ENCODE measurements around the gene LMX1A.

The LMX1A gene

DNA sequence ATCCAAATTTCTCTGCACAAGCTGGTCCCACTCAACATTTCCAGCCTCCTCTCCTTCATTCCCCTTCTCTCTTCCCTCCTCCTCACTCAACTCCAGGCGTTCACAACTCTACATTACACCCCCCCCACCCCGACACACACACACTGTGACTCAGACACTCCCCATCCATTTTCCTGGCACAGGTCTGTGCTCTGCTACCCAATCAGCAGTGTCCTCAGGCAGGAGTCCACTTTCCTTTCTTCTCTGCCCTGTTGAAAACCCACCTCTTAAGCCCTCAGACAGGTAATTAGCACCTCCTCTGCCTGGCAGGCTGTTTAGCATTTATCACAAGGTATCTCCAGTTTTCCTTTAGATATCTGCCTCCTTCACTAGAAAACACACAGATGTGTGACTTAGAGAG lies 8.8 kb upstream of the LMX1A start:
- DNase-seq, result no peak

DNA sequence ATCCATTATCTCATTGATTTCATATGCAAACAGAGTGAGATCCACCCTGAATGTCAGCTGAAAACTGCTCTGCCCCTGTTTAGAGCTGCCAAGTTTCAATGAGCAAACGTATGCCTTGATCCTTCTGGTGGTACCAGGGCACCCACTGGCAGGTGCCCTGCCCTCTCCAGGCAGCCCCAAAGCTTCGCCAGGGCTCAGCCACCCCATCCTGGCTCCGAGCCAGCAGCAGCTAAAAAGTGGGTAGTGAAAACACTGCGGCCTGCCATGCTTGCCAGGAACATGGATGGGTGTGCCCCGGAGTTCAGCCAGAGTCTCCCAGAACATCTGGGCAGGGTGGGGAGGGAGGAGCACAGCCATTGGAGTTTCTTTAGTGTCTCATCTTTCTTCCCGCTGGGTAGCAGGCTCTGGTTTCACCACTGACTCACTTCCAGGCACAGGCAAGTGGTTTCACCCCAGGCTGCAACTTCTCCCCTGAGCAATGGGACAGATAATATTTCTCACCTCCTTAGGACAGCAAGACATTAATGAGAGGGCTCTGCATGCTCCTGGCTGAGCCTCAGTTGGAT lies 8.1 kb upstream of the LMX1A start:
- no peak for DNase-seq

DNA sequence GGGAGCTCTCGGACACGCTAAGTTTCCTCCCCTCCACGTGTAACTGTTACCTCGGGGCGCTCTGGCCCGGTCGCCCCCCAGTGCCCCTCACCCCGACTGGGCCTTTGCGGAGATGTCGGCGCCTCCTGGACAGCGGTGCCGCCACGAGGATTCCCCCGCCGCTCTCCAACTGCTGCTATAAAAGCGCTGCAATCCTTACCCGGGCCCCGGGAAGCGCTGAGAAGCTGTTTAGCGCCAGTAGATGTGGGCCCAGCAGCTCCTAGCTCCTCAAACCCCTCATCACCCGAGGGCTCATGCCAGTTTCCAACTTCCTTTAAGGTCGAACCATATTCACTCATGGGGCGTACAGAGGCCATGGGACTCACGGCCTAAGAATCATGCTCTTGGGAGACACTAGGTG lies 361 bp upstream of the LMX1A start:
- DNase-seq, result no peak

DNA sequence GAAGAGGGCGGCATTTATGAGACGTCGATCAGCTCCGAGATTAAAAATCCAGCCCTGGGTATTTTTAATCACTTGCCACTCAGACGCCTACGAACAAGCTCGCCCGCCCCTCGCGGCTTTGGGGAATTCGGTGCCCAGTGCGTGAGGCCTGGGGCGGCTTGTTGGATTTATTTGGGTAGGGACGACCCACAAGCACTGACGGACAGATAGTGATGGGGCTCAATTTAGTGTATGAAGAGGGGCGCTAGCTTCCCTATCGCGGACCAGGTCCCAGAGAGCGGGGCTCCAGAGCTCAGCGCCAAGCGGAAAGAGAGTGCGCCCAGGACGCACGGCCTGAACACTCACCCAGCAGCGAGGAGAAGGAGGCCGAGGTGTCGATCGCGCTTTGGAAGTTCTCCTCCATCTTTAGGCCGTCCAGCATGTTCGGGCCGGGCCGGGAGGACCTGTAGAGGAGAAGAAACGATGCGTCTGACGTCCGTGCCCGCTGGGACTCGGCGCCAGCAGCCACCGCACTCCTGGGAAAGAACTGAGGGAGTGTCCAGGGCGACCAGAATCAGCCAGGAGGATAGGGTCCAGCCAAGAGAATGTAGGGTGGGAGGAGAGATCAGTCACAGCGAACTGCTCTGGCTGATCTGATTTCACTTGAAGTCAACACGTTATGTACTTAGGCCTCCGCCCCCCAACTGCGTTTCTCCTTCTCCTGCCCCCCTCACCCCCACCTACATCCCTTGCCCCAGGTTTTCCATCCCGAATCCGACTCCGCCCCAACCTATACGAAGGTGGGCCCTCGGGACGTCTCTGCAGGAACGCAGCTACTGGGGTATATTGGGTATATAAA lies 1.2 kb downstream of the LMX1A start:
- no peak for DNase-seq

DNA sequence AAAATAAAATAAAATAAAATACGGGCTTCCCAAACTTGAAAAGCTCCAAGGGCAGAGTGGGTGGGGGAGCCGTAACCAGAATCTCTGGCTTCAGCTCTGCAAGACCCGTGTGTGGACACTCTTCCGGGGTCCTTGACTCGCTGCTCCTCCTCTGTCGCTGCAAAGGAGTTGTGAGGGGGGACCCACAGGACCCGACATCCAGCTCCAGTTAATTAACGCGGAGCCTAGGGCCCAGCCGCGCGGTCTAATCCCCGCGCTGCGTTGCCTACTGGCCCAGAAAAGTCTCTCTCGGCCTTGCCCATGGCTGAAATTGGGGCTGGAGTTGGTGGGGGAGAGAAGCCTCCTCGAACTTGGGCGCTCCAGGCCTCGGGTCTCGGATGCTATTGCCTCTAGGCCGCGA lies 1.8 kb downstream of the LMX1A start:
- DNase-seq, result no peak

GRCh38 chr1:165353731-165354671 lies 2.5 kb downstream of the LMX1A start:
- no peak for DNase-seq

DNA sequence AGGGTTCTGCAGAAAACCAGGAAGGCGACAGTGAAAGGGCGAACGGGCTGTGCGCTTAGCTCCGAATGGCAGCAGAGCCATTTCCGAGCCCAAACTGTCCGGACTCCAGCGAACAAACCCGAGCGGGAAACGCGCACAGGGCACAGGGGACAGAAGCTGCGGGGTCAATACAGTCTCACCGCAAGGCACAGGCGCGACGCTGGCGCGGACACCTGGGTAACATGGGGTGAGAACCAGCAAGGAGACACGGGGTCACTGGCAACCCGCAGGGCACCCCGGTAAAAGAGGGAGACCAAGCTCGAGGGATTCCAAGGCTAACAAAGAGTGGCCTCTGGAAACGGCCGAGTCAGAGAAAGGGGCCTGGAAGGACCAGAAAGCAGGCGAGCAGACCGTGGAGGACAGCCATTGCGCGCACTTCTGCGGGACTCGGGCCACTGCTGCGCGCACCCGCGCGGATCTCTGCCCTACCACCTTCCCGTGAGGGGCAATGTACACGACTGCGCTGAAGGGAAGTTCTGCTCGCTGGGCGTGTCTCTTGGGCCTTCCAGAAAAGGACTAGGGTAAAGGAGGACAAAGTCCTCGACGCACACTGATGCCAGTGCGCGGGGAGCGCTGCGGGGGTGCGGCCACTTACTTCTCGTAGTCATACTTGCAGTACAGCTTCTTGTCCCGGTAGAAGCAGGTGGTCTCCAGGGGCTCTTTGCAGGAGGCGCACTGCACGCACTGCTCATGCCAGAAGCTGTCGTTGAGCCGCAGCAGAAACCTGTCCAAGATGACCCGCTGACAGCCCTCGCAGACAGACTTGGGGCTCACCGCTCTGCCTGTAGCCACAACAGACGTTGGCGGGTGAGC lies 3.8 kb downstream of the LMX1A start:
- DNase-seq, result no peak

- no peak for DNase-seq
These were observed 4.6 kb downstream of the LMX1A start for GRCh38 chr1:165351863-165352441.

DNA sequence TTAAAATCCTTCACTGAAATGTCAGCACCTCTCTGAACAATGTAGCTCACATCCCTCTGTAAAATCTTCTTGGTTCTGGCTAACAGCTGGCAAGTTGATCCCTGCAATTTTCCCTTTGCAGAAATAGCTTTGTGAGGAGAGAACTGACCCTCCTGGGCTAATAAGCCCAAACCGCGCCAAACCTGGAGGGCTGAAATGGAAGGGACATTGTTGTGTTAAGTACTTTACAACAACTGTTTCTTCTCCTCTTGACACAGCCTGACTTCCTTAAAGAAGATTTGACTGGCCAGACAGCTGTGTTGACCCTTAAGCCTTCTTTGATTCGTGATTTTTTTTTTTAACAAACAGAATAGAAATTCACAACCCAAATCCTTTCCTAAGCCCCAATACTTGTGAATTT lies 5.7 kb downstream of the LMX1A start:
- no peak for DNase-seq

DNA sequence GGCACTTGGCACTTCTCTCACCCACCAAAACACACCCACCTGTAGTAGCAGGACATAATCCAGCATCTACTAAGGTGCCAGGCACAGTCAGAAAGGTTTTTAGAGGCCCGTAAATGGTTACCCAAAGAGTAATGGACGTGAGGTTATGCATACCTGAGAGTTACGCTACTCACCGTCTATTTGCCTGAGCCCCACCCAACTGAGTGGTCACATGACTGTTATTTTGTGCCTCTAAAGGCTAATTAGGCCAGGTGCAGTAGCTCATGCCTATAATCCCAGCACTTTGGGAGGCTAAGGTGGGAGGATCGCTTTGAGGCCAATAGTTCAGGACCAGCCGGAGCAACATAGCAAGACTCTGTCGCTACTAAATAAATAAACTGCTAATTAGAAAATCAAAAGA lies 11.0 kb downstream of the LMX1A start:
- no peak for DNase-seq

GRCh38 chr1:165344736-165345135 lies 11.8 kb downstream of the LMX1A start:
- no peak for DNase-seq

GRCh38 chr1:165344198-165344597 lies 12.3 kb downstream of the LMX1A start:
- no peak for DNase-seq

GRCh38 chr1:165342587-165342986 lies 13.9 kb downstream of the LMX1A start:
- DNase-seq, result no peak

GRCh38 chr1:165342168-165342567 lies 14.3 kb downstream of the LMX1A start:
- DNase-seq, result no peak

GRCh38 chr1:165339164-165339563 lies 17.4 kb downstream of the LMX1A start:
- DNase-seq, result no peak

DNA sequence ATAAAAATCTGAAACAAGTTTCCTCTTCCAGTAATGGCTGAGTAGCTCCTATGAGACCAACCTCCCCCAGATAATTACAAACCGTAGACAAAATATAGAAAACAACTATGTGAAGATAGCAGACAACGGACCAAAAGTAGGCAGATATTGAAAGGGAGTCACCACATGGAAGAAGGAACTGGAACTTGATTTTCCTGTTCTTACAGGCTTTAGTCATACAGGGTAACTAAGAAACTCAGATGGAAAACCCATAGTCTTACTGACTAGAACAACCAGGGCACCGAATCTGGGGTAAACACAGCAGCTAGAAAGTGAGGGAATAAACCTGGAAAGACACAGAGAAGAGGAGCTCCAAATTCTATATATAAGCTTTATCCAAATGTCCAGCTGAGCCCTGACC lies 26.0 kb downstream of the LMX1A start:
- no peak for DNase-seq

DNA sequence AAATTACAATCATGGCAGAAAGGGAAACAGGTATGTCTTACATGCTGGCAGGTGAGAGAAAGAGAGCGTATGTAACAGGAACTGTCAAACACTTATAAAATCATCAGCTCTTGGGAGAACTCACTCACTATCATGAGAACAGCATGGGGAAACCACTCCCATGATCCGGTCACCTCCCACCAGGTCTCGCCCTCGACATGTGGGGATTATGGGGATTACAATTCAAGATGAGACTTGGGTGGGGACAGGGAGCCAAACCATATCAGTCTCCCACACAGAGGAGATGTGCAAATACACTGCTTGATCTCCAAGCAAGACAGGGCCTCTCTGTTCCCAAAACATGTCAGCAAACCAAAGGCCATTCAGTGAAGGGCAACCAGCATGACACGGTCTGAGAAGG lies 27.4 kb downstream of the LMX1A start:
- DNase-seq, result no peak

- no peak for DNase-seq
These were observed 28.4 kb downstream of the LMX1A start for GRCh38 chr1:165328136-165328535.

DNA sequence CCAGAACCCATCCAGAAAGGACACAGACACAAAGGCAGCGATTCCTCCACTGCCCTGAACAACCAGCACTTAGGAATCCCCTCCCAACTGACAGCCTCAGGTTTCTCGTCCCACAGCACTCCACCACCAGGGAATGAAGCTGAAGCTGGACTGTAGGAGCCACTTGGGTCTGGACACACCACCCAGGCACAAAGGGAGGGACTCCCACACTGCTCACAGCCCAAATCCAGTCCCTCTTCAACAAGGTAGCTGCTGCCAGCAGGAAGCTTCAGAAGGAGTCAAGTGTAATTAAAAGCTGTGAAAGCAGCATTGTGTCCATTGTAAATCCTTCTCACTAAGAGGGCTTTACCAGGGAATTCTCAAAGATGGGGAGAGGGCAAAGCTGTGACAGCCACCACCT lies 29.0 kb downstream of the LMX1A start:
- no peak for DNase-seq

GRCh38 chr1:165325460-165326203 lies 30.9 kb downstream of the LMX1A start:
- DNase-seq, result no peak

- DNase-seq, result no peak
These were observed 32.5 kb downstream of the LMX1A start for GRCh38 chr1:165324050-165324449.

DNA sequence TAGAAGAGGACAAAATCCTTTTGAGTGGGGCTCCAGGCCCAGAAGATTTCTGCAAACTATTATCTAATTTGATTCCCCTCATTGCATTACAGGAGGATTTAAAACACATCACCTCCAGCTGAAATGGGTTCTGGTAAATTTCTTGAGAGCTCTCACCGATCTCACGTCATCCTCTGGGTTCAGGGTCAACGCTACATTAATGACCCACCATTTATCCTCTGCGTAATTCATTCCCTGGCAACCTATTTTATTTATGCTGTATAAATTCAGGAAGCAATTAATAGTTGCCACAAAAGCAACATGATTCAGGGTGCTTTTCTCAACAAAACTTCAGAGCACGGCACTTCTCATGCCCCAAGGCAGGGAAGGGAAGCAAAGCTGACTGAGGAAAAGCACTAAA lies 38.9 kb downstream of the LMX1A start:
- DNase-seq, result no peak
